Measurements from ENCODE around the gene USP34.

DNA sequence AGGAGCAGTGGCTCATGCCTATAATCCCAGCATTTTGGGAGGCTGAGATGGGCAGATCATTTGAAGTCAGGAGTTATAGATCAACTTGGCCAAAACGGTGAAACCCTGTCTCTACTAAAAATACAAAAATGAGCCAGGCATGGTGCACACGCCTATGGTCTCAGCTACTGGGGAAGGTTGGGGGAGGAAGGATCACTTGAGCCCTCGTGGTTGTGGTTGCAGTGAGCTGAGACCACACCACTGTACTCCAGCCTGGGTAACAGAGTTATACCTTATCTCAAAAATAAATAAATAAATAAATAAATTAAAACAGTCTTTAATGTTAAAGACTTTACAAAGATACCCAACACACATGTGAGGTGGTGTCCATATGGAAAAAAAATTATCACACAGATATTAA lies 174.9 kb downstream of the USP34 start:
- TF ChIP-seq POLR2A (IDR thresholded peaks at IDR 0.05; ENCODE audit: low read length): no peak
- TF ChIP-seq GATA1 (IDR thresholded peaks at IDR 0.05; ENCODE audit: low read depth, low read length): no peak

Data from erythroblast (primary cell).